Measurements from ENCODE around the gene TGDS. TPM values are rescaled to one million over a fixed set of nuclear protein-coding genes. Genes with fewer than 3 reads are reported as not detected.

TGDS gene
- total RNA-seq, 1 experiment from 2014 or later, result 34.4 TPM

DNA sequence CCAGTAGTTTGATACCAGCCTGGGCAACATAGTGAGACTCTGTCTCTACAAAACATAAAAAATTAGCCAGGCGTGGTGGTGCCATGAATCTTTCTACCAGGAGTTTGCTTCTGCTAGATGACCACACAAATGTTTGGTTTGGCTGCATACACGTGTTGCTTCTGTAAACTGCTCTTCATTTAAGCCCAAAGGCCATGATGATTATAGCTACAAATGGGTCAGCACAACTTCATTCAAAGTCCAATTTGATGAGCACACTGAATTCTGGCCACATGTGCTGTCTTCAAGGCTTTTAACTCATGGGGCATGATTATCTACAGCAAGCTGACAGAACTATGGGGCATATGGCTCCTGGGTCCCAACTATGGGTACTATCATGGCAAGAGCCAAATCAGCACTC lies 70.2 kb downstream of the TGDS start:
- in situ Hi-C loops (cut with HindIII; ENCODE audit: low sequenced_read_pairs), result no loop called here
- DNase-seq (ENCODE audit: low spot score), result no peak

DNA sequence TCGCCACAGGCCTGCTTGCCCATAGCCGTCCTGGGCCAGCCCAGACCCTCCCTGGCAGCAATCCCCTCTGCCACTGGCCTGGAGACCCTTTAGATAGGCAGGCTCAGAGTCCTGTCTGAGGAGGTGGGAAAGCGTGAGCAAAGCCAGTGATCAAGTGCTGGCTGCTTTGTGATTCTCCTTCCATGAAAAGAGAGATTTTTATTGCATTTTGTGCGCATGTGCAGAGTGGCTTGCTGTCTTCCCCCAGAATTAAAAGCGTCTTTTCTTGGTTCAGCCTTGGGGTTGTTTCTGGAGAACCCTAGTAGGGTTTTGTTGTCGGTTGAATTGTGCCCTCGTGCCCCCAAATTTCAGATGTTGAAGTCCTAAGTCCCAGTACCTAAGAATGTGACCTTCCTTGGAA lies 71.5 kb downstream of the TGDS start:
- no peak for DNase-seq (ENCODE audit: low spot score)

More for the DNA sequence above, 71.5 kb downstream of the TGDS start:
- in situ Hi-C loops (cut with HindIII; ENCODE audit: low sequenced_read_pairs), result no loop called here

Other genes with a start within 250 kb of the TGDS start
- 0.47 TPM in 1 of 2 replicates, not detected in the other for gene DCT, start 116.5 kb downstream of the TGDS start, total RNA-seq (2014; rRNA removed; shearing (Covaris generic))
- gene GPR180, start 5.7 kb upstream of the TGDS start, total RNA-seq (2014; rRNA removed; shearing (Covaris generic)), result 5.2 and 7.9 TPM in 2 replicates
- not detected in 2 replicates for gene SOX21, start 116.4 kb upstream of the TGDS start, total RNA-seq (2014; rRNA removed; shearing (Covaris generic))

Data from G401 (cell line).